ENCODE results near the gene DNAJA4.

DNA sequence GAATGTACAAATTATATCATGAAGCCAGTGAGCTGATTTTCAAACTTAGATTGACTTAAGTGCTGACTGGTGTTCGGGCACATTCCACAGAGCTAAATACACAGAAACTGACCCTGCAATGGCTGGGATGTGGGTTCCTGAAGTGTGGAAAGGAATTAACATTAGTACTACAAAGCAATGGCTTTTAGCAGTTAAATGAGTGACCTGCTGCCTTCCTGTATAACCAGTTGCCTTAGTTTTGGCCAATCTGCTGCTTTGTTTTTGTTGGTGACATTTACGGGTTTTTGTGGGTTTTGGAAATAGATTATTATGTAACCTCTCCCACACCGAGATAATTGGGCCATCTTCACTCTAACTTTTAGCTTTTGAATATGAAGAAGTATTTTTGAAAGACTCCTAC is 37.5 kb downstream of the DNAJA4 start:
- TF ChIP-seq CTCF (conservative IDR thresholded peaks at IDR 0.05; ENCODE audit: low read length), result no peak
- TF ChIP-seq EZH2phosphoT487 (IDR thresholded peaks at IDR 0.05; ENCODE audit: borderline replicate concordance, low read depth, low read length), result no peak
